ENCODE results near the gene EIF1. TPM values are rescaled to one million over a fixed set of nuclear protein-coding genes. Genes with fewer than 3 reads are reported as not detected.

EIF1 gene
- total and polyA plus RNA-seq, 2 of the 8 experiments (the other 6 are each of a cell fraction or from before 2014, with no cell fraction given) = 175 to 539 TPM

GRCh38 chr17:41705271-41705991 is 16.7 kb downstream of the EIF1 start:
- Histone ChIP-seq H3K36me3 (ENCODE audit: control insufficient read depth in 2 of 4, insufficient read depth in 4 of 4, low read length in 3 of 4) (no peaks in the 10 kb centered on the region), H3K18ac (ENCODE audit: extremely low read depth, low read length) (no peak overlapping the region), H3K14ac (ENCODE audit: insufficient read length) (no peak overlapping the region), H4K91ac (replicated peaks; ENCODE audit: insufficient read length, low read length) (no peak overlapping the region), H3K56ac (replicated peaks; ENCODE audit: insufficient read length, low read depth, low read length) (no peak overlapping the region), H3K4ac (replicated peaks; ENCODE audit: insufficient read length, low read depth, low read length) (no peak overlapping the region), H2BK5ac (ENCODE audit: low read depth, low read length) (no peak overlapping the region), H3K9ac (replicated peaks in 1 of 4; ENCODE audit: extremely low read depth in 1 of 4, low read depth in 3 of 4, low read length in 3 of 4) (no peak overlapping the region), H2AFZ (ENCODE audit: low read length) (no peak overlapping the region), H2BK12ac (ENCODE audit: low read depth, low read length) (no peak overlapping the region), H3K23ac (ENCODE audit: insufficient read length) (no peak overlapping the region), H4K5ac (ENCODE audit: insufficient read length, low read depth, low read length) (no peak overlapping the region), H4K20me1 (replicated peaks in 1 of 2; ENCODE audit: control insufficient read depth in 1 of 2, insufficient read depth in 2 of 2, low read length in 2 of 2) (peaks cover 2 to 5% of the 10 kb centered on the region in 2 experiments), H3K23me2 (ENCODE audit: low read depth, low read length) (no peaks in the 10 kb centered on the region; the same call in 1 of the 2 replicates), H3K4me1 (replicated peaks in 1 of 4; ENCODE audit: control insufficient read depth in 3 of 4, insufficient read depth in 4 of 4, low read length in 3 of 4) (peaks cover 6 to 18% (median 10%) of the 10 kb centered on the region in 4 experiments), H3K4me2 (ENCODE audit: insufficient read depth in 1 of 2, low read depth in 2 of 2, low read length in 2 of 2) (peak overlapping the region; percentile 43 to 49; a peak in 3 of 4 replicates), H2BK15ac (ENCODE audit: low read length) (no peak overlapping the region), H3K4me3 (ENCODE audit: extremely low read depth in 1 of 4, insufficient read depth in 2 of 4, low read depth in 3 of 4, low read length in 4 of 4) (peak overlapping the region in 1 of 4 experiments; percentile 2; a peak in 2 of 8 replicates), H2BK20ac (ENCODE audit: low read length) (no peak overlapping the region), H4K8ac (ENCODE audit: extremely low read depth, insufficient read depth, low read length) (no peak overlapping the region), H2AK5ac (ENCODE audit: low read depth, low read length) (no peak overlapping the region), H3K27ac (ENCODE audit: low read depth, low read length) (no peak overlapping the region), H3K27me3 (replicated peaks in 1 of 4; ENCODE audit: control insufficient read depth in 3 of 4, extremely low read depth in 1 of 4, insufficient read depth in 3 of 4, low read length in 3 of 4) (peaks cover 8 to 61% (median 52%) of the 10 kb centered on the region in 4 experiments), H2BK120ac (replicated peaks; ENCODE audit: low read depth, low read length) (no peak overlapping the region), H3K79me1 (ENCODE audit: low read depth, low read length) (no peaks in the 10 kb centered on the region), H3K79me2 (ENCODE audit: control insufficient read depth in 1 of 2, insufficient read depth in 2 of 2, low read length in 2 of 2) (no peaks in the 10 kb centered on the region), H3K9me3 (ENCODE audit: insufficient read depth in 2 of 2, low read depth in 1 of 2, low read length in 1 of 2) (peaks cover 2 to 3% of the 10 kb centered on the region in 2 experiments; a peak in 2 of 4 replicates)
- TF ChIP-seq HDAC2 (IDR thresholded peaks at IDR 0.05; ENCODE audit: borderline replicate concordance in 1 of 2, low read depth in 2 of 2, low read length in 2 of 2) (0 out of 4 replicates have a peak, but pooled peaks of 1 of the 2 experiments have one; percentile 22), POLR2AphosphoS5 (IDR thresholded peaks at IDR 0.05; ENCODE audit: low read depth, low read length) (peak; percentile 27; the same call in 1 of the 2 replicates), ATF3 (IDR thresholded peaks at IDR 0.05; ENCODE audit: insufficient read depth, low read depth, low read length) (no peak), NANOG (IDR thresholded peaks at IDR 0.05; ENCODE audit: insufficient read depth, low read depth, low read length, poor library complexity, severe bottlenecking) (peak; percentile 92), EGR1 (IDR thresholded peaks at IDR 0.05; ENCODE audit: borderline replicate concordance, low read depth, low read length) (no peak), TCF12 (IDR thresholded peaks at IDR 0.05; ENCODE audit: low read depth, low read length) (peak; percentile 63; the same call in 1 of the 2 replicates), KDM1A (IDR thresholded peaks at IDR 0.05; ENCODE audit: borderline replicate concordance, low read length) (peak; percentile 78; the same call in 1 of the 2 replicates), JUND (IDR thresholded peaks at IDR 0.05; ENCODE audit: low read length) (0 out of 2 replicates have a peak, but pooled peaks have one; percentile 42)
- DNase-seq (ENCODE audit: low read depth in 1 of 2, low spot score in 2 of 2) (peak; percentile 57 to 58), FAIRE-seq (peak; percentile 90)
- ChIA-PET CTCF (ENCODE audit: partially characterized antibody) (interaction anchor here (0.8 to 4.0 kb wide), 10 partner anchors 10 to 607 kb away, joined by 3 to 26 read pairs (median 4); no protein-coding TSS in a partner anchor), POLR2A (ENCODE audit: partially characterized antibody) (interaction anchor here (0.7 to 22.1 kb wide), 10 partner anchors 10 to 1611 kb away, joined by 3 to 378 read pairs (median 4); partner anchors contain the start of genes EIF1 and HAP1)
- 19% methylated on average over 13 of the region's 13 CpGs; no CpG with 5 or more reads in 1 of the 2 experiments for WGBS, 2 experiments (ENCODE audit: extremely low coverage in 1 of 2, insufficient coverage in 1 of 2, insufficient read length in 1 of 2, insufficient replicate concordance in 2 of 2, low coverage in 1 of 2, low lambda C conversion rate in 2 of 2, missing lambda C conversion rate in 1 of 2)
